Effector CD8-positive, alpha-beta T cell (primary cell): ENCODE data around the gene MATN4.

Experiments
- DNase-seq: peaks from one replicate; lab custom pipeline; 2025; lab: John Stamatoyannopoulos, UW

The MATN4 gene

DNA sequence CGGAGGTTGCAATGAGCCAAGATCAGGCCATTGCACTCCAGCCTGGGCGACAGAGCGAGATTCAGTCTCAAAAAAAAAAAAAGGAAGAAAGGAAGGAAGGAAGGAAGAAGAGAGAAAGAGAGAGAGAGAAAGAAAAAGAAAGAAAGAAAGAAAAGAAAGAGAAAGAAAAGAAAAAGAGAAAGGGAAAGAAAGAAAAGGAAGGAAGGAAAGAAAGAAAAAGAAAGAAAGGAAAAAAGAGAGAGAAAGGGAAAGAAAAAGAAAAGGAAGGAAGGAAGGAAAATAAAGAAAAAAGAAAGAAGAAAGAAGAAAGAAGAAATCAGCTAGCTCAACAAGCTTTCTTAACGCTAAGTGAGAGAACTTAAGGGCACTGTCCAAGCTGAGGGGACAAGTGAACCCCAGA lies 7.6 kb upstream of the MATN4 start:
- DNase-seq: no peak

DNA sequence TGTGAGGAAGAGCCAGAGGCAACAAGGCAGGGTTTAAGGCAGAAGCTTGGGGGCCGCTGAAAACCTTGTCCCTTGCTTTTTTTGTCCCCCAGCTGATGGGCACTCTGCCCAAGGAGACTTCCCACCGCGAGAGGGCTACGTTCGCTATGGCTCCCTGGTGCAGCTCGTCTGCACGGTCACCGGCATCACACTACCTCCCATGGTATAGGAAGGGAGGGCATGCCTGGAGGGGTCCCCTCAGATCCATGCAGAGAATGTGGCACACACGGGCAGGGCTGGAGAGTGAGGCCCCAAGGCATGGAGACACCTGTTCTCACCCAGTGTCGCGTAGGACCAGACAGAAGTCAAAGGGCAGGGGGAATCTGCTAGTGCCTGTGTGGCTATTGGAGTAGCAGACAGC lies 5.8 kb upstream of the MATN4 start:
- DNase-seq: no peak

DNA sequence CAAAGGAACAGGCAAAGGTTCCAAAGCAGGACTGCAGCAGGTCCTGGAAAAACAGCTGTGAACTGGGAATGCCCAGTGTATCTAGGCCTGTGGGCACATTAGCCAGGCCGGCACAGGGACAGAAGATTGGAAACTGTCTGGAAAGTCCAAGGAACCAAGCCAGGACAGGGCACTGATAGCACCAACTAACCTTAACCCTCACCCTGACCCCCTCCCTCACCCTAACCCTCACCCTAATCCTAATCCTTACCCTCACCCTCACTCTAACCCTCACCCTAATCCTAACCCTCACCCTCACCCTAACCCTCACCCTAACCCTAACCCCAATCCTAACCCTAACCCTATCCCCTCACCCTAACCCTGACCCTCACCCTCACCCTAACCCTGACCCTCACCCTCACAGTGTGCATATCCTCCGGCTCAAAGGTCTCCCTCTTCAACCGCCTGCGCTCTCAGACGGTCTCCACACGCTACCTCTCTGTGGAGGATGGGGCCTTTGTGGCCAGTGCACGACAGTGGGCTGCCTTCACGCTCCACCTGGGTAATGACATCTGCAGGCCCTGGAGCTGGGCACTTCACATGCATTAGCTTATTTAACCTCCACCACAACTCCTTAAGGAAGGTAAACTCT lies 5.1 kb upstream of the MATN4 start:
- DNase-seq: no peak

DNA sequence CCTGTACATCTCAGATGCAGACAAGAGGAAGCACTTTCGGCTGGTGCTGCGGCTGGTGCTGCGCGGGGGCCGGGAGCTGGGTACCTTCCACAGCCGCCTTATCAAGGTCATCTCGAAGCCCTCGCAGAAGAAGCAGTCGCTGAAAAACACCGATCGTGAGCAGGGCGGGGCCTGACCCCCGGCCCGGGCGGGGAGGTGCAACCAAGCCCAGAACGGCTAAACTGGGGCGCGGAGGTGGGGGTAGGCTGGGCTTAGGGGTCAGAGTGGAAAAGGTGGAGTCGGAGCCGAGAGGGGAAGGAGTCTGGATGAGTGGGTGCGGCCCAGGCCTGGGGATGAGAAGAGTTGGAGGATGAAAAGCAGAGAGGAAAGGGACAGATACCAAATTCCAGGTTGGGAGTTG lies 4.1 kb upstream of the MATN4 start:
- no peak for DNase-seq

DNA sequence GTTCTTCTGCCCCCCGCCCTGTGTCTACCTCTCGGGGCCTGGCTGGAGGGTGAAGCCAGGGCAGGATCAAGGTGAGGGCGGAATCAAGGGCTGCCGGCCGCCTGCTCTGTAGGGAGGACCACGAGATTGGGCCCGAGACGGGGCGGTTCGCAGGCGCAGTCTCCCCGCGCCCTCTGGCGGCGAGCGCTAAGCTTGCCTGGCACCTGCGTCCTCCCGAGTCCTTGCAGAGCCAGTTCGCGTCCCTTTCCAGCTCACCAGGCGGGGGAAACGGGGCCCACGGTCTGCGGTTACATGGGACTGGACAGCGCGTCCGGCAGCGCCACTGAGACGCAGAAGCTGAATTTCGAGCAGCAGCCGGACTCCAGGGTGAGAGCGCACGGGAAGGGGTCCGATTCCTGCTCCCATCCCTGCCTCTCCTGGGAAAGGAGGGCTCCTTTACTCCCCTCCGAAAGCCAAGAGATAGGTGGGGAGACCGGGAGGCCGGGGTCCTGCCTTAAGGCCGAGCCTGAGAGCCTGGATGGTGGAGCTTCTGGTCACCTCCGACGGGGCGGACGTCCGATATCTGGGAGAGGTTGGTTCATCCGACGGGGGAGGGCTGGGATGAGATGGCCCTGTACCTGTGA lies 3.6 kb upstream of the MATN4 start:
- DNase-seq: peak; percentile 14

DNA sequence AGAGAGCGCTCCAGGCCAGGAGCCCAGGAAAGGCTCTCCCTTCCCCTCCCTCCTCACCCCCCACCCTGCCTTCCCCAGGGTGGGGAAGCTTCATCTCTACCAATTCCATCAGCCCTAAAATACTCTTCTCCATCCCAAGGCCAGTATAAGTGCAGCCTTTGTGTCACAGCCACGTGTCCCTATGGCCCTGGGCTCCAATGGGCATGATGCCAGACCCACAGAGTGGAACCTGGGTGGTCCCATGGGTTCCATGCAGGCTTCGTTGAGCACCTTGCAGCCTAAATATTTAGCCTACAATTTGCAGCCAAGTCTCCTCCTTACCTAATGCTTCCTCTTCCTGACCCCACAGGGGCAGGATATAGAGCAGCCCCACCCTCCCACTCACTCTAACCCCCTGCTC lies 976 bp upstream of the MATN4 start:
- DNase-seq: no peak

DNA sequence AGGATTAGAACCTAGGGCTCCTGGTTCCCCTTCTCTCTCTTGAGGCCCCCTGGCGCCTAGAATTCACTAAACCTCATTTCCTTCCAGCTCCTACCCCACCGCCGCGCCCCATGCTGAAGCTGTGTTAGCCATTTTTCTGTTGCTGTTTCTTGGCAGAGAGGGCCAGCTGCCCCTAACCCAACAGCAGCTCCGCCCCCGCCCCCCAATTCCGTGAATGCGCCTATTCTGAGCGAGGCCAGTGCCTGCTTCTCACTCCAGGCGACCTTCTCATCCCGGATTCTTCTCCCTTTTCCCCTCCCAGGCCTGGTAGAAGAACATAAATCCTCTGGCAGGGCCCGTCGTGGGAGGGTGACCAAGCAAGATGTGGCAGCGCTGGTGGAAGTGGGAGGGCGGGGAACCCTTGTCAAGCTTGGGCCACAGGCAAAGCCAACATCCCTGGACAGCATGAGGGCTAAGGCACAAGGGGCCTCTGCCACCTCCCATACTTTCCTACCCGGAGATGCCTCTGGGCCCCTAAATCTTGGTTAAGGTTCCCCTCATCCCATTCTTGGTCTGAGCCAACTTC lies 941 bp downstream of the MATN4 start:
- DNase-seq: no peak

DNA sequence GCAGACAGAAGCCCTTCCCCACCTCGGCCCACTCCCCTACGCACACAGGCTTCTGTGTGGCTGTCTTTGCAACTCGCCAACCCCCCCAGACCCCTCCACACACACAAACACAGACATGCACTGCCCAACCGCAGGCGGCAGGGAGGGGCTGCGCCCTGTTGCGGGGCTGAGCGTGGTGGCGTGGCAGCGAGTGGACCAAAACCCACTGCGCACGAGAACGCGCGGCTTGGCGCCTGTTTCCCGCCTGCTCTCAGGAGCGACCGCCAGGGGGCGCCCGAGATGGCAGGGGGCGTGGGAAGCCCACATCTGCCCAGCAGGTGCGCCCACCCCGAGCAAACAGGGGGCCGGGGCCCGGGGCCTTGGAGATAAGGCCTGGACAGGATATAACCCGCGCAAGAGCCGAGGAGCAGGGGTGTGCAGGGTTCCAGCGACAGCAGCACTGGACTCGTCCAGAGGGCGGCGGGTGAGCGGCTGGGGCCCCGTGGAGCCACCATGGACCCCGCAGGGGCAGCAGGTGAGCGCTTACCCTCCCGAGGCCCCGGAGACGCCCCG lies 1.6 kb downstream of the MATN4 start, which contains the start of gene RBPJL:
Gene RBPJL (plus strand): TSS at position 410 of the 552 bp plus-strand sequence. CDS start 83 bp downstream, at position 493.
- DNase-seq: peak; percentile 31

DNA sequence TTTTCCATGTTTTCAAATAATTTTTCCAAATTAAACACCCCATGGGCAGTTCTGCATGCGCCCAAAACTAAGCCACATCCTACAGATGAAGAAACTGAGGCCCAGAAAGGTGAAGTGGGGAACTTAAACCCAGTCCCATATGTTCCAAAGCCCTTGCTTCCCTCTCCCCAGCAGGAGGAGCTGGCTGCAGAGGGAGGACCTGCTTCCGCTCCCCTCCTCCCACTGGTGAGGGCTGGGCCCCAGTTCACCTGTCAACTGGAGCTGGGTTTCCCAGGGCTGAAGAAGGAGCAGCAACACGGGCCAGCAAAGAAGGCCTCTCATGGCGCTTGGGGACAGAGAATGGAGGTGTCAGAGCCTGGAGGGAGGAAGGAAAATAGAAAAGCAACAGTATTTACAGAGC lies 2.8 kb downstream of the MATN4 start:
- no peak for DNase-seq

DNA sequence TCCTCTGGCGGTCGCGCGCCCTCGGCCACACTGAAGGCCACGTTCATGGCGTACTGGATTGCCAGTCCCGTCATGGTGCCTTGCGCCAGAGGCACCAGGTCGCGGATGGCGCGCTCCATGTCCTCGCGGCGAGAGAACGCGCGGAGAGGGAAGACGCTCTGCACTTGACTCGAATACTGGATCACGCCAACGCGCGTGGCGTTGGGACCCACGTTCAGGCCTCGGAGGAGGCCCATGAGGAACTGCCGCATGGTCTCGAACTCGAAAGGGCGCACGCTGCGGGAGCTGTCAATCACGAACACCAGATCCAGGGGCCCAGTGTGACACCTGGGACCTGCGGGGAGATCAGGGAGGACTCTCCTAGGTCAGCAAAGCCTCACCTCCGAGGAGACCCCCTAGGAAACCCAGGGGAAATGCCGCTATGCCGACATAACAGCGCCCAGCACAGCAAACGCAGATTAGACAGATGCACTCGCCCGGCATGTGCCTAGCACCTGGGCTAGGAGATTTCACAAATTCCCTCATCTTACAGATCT lies 3.6 kb downstream of the MATN4 start:
- no peak for DNase-seq

DNA sequence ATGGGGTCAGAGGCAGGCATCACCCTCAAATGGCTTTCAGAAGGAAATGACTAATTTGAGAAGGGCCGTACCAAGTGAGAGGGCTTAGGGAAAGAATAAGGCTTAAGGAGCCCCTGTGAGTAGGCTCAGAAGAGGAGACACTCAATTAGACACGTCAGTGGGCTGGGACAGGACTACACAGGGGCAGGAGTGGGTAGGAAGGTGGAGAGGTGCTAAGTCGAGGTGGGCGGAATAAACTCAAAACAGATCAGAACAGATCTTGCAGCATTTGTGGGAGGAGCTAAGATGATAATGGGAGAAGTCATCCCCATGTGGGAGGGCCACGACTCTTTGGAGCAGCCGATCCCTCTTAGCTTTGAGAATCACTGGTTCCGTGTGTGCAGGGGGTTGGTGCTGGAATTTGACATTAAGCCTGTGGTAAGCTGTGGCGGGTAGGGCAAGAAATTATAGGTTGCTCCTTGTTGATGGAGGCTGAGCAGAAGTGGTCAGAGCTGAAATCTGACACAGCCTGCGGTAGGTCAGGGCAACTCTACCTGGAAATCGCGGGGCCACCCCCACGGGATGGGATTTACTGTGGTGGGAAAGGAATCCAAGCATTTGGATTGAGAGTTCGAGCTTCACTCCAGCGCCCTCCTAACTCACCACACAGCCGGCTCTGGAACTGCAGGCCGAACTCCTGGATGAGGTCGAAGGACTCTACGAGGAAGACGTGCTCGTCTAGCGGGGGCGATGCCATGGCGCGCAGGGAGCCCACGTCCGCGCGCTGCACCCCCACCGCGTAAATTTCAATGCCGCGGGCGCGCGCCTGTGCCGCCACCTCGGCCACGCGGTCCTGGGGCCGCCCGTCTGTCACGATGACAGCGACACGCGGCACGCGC lies 4.3 kb downstream of the MATN4 start:
- DNase-seq: no peak

DNA sequence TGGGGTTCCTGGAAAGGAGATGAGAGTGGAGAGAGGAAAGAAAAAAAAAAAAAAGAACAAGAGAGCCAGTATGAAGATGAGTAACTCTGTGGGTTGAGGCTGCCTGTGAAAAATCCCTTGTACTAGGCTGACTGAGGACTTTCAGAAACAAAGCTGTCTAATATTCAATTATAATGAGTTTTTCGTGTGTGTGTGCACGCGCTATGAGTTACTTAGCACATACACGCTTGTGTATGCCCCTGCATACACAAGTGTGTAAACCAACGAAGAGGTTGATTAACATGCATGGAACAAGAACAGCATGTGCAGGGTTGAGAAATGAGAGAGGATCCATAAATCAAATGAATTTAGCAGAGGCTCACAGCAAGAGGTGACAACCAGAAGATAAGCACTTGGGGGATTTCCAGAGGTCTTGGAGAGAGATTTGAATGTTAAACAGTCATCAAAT lies 6.3 kb downstream of the MATN4 start:
- no peak for DNase-seq

DNA sequence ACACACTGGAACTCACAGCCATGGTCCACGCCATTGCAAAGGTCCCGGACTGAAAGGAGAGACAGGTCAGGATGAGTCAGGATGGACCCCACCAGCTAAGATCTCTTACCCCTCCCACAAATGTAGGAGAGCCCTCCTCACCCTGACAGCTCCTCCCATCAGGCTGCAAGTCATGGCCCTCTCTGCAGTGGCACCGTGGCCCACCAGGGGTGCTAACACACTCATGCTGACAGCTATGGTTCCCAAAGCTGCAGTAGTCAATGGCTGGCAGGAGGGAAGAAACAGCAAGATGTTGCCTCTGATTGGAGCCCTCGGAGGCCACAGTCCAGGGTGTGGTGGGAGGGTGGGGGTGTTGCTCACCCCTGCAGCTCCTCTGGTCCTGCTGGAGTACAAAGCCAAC lies 7.1 kb downstream of the MATN4 start:
- DNase-seq: no peak

DNA sequence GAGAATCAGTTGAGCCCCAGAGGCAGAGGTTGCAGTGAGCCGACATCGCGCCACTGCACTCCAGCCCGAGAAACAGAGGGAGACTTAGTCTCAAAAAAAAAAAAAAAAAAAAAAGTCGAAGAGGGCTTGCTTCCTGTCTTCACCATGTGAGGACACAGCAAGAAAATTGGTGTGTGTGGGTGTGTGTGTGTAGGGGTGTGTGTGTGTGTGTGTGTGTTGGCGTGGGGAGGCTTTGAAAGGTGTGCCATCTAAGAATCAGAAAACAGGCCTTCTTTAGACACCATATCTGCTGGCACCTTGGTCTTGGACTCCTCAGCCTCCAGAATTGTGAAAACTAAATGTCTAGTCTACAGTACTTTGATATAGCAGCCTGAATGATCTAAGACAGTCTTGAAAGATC lies 8.3 kb downstream of the MATN4 start:
- DNase-seq: no peak

DNA sequence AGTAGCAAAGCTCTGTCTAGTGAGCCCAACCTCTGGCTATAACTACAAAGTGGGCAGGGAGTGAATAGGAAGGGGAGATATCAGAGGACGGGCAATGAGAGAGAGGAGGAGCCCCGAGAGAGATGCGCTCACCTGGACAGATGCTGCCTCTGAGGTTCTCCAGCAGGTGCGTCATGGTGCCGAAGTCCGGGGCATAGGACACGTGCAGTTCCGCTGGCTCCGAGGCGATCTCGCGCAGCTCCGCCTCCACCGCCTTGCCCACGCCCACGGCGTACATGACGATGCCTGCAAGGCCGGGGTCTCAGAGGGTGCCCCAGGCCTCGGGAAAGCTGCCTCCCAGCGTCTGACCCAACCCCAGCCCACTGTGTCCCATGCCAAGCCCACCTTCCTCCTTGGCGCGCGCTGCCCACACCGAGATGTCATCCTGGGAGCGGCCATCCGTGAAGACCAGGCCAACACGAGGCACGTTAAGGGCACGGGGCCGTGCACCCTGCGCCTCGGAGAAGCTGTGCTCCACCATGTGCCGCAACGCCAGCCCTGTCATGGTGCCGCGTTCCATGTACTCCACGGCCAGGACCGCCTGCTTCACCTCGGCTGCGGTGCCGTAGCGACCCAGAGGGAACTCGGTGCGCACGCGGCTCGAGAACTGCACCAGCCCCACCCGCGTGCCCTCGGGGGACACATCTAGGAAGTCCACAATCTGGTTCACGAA lies 10.2 kb downstream of the MATN4 start:
- no peak for DNase-seq

DNA sequence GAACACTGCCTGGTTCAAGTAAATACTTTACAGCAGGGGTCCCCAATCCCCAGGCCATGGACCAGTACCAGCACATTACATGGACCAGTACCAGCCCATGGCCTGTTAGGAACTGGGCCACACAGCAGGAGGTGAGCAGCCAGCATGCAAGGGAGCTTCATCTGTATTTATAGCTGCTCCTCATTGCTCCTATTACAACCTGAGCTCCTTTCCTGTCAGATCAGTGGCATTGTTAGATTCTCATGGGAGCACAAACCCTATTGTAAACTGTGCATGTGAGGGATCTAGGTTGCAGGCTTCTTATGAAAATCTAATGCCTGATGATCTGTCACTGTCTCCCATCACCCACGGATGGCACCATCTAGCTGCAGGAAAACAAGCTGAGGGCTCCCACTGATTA lies 13.4 kb downstream of the MATN4 start:
- no peak for DNase-seq

DNA sequence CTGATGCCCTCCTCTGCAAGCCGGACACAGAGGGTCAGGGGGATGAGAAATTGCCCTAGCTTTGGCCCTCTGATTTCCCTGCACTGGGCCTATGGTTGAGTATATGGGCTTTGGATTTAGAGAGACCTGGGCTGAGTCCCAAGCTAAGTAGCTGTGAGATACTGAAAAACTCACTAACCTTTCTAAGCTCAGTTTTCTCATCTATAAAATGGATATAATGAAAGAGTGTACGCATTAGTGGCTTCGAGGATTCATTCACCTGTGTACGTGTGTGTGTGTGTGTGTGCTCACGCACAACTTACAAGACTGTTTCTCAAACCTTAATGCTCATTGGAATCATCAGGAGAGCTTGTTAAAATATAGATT lies 14.1 kb downstream of the MATN4 start:
- DNase-seq: no peak

DNA sequence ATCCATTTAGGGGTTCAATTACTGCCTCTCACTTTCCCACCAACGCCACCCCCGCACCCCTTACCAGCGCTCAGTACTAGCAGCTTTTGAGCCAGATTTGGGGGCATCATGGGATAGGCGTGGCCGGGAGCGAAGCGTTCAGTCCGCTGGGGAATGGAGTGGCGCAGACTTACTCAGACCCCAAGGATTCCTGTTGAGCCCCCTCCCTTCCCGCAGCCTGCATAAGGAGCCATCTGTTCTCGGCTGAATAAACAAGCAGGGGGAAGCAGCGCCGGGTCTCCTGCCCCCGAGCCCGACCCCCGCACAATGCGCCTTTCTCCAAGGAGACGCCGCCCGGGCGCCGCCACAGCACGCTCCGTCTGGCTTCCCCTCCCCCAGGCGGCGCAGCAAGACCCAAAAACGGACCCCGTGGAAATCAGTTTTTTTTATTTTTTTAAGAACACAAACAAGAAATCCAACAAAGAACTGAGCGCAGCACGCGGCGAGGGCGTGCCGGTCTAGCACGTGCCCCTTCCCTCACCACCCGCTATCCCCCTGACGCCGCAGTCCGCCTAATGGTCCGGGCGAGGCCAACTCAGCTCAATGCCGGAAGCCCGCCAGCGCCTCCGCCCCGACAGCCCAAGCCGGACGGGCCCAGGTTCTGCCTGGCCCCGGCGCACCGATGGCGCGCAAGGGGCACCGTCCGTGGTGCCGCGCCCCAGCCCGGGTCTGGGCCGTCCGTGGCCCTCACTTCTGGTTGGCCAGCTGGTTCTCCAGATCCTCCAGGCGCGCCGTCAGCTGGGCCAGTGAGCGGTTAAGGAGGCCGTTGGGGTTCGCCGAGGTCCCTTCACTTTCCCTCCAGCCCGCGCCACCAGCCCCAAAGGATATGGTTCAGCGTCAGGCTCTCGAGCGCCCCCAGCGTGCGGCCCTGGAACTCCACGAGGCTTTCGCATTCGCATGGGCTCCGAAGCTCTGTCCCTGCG lies 14.8 kb downstream of the MATN4 start:
- peak; percentile 47 for DNase-seq

DNA sequence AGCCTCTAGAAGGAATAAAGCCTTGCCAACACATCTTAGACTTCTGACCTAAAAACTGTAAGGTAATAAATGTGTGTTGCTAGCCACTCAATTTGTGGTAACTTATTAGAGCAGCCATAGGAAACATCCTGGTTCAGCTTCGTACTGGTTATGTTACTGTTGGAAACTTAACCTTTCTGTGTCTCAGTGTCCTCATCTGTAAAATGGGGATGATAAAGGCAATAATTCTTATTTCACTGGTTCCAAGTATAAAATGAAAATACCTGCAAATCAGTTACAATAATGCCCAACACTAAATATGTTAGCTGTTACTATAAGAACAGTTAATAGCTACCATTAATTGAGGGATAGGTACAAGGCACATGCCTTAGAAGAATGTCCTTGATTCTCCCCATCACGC lies 15.8 kb downstream of the MATN4 start:
- no peak for DNase-seq

DNA sequence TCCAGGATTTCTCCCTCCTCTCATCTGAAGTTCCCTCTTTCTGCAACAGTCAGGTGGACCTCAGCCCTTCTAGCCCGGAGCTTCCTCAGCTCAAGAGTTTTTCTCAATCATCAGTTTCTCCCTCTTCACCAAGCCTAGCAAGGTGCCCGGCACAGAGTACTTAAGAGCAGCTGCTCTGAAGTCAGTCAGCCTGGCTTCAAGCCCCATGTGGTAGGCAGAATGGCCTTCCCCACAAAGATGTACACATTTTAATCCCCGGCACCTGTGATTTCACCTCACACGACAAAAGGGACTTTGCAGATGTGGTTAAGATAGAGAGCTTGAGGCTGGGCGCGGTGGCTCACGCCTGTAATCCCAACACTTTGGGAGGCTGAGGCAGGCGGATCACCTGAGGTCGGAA lies 16.6 kb downstream of the MATN4 start:
- DNase-seq: no peak
